Uterus (tissue), 2 donors: Measurements from ENCODE around the gene PARD3.

Experiments
- CTCF ChIP-seq, 4 experiments: fragments of 200-600 bp in 2 of 4; fragments of 450-650 bp in 2 of 4; sonication (generic) in 2 of 4; IDR thresholded peaks; one replicate each; pipeline ENCODE4 v1.5.1; 2016 to 2019; ENCODE audit warnings: antibody characterized with exemption in 4 of 4, mild to moderate bottlenecking in 2 of 4, moderate library complexity in 1 of 4
- POLR2A ChIP-seq, 2 donors: fragments of 450-650 bp; IDR thresholded peaks; one replicate each; pipeline ENCODE4 v1.6.1; 2016; ENCODE audit warnings: antibody characterized with exemption in 2 of 2, mild to moderate bottlenecking in 1 of 2, moderate library complexity in 1 of 2

DNA sequence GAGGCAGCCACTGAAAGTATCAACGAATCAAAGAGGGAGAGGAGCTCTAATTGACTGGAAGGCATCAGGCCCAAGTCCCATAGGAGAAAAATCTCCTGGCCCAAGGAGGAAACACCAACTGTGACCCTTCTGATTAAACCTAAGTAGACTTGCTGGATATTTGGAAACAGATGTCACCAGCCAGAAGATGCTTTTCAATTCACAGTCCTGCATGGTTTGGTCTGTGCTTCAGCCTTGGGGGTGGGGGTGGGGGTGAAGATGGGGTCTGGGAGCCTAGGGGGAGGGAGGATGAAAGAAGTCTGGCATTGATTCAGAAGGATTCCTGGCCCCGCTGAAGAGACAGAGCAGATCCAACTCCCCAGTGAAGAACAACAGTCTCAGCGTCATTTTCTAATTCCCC lies 623.7 kb downstream of the PARD3 start:
- TF ChIP-seq CTCF (IDR thresholded peaks at IDR 0.05) (no peak), POLR2A (IDR thresholded peaks at IDR 0.05) (no peak)
